Neural cell (in vitro differentiated cells): Measurements from ENCODE around the gene SLC16A10. TPM values are rescaled to one million over a fixed set of nuclear protein-coding genes. Genes with fewer than 3 reads are reported as not detected.

Source experiments
- H2AFZ ChIP-seq: fragments of 200-600, 300-800 bp; sonication (generic), shearing (Covaris generic); 2 replicates; pipeline ENCODE4 v1.6.0; 2014; ENCODE audit warnings: low read depth, mild to moderate bottlenecking, antibody characterized with exemption, low read length, moderate library complexity
- H3F3A ChIP-seq: fragments of 200-600 bp; shearing (Covaris generic); 2 replicates; pipeline ENCODE4 v1.6.1; 2016; ENCODE audit warnings: mild to moderate bottlenecking, moderate library complexity, mixed read lengths, antibody characterized with exemption, low read length; ENCODE audit not compliant: insufficient read depth, poor library complexity, severe bottlenecking
- H3K27ac ChIP-seq: fragments of 200-600, 300-800 bp; sonication (generic), shearing (Covaris generic); 2 replicates; pipeline ENCODE4 v1.5.1; 2014; ENCODE audit warnings: mild to moderate bottlenecking, low read length, moderate library complexity
- H3K27me3 ChIP-seq: fragments of 300-800, 200-600 bp; sonication (generic), shearing (Covaris generic); 2 replicates; pipeline ENCODE4 v1.6.0; 2014; ENCODE audit warnings: mild to moderate bottlenecking, low read depth, low read length, moderate library complexity; ENCODE audit not compliant: insufficient read depth
- H3K36me3 ChIP-seq: fragments of 300-800, 200-600 bp; sonication (generic), shearing (Covaris generic); 2 replicates; pipeline ENCODE4 v1.5.1; 2014; ENCODE audit warnings: mild to moderate bottlenecking, antibody characterized with exemption, low read length, moderate library complexity; ENCODE audit not compliant: insufficient read depth
- H3K4me2 ChIP-seq: fragments of 300-800, 200-600 bp; sonication (generic), shearing (Covaris generic); 2 replicates; pipeline ENCODE4 v1.6.0; 2014; ENCODE audit warnings: mild to moderate bottlenecking, low read length
- H3K4me3 ChIP-seq: fragments of 300-800, 200-600 bp; sonication (generic), shearing (Covaris generic); 2 replicates; pipeline ENCODE4 v1.5.1; 2014; ENCODE audit warnings: mild to moderate bottlenecking, low read length, moderate library complexity
- H3K79me2 ChIP-seq: fragments of 200-600 bp; shearing (Covaris generic); replicated peaks from 2 replicates; pipeline ENCODE4 v1.6.0; 2014; ENCODE audit warnings: mild to moderate bottlenecking, low read length, moderate library complexity; ENCODE audit not compliant: insufficient read depth
- H3K9ac ChIP-seq: fragments of 300-800, 200-600 bp; sonication (generic), shearing (Covaris generic); 2 replicates; pipeline ENCODE4 v1.6.1; 2016; ENCODE audit warnings: mild to moderate bottlenecking, low read length, mixed read lengths
- H3K9me2 ChIP-seq: fragments of 200-600 bp; shearing (Covaris generic); 2 replicates; pipeline ENCODE4 v1.6.1; 2016; ENCODE audit warnings: mild to moderate bottlenecking, low read length, mixed read lengths; ENCODE audit not compliant: insufficient read depth
- H3K9me3 ChIP-seq: fragments of 200-600, 300-800 bp; sonication (generic), shearing (Covaris generic); 2 replicates; pipeline ENCODE4 v1.6.1; 2016; ENCODE audit warnings: mild to moderate bottlenecking, mixed run types, low read length, moderate library complexity, mixed read lengths
- H4K20me1 ChIP-seq: fragments of 200-600 bp; shearing (Covaris generic); 2 replicates; pipeline ENCODE4 v1.6.1; 2016; ENCODE audit warnings: mild to moderate bottlenecking, mixed run types; ENCODE audit not compliant: insufficient read depth
- CTCF ChIP-seq: fragments of 450-650 bp; IDR thresholded peaks from 2 replicates; pipeline ENCODE4 v1.5.1; 2014; ENCODE audit warnings: antibody characterized with exemption, mild to moderate bottlenecking, moderate library complexity; ENCODE audit not compliant: poor library complexity, severe bottlenecking
- EZH2 ChIP-seq: fragments of 200-600, 300-800 bp; shearing (Covaris generic), sonication (generic); IDR thresholded peaks from 2 replicates; pipeline ENCODE4 v1.6.1; 2014; ENCODE audit warnings: antibody characterized with exemption, low read length, borderline replicate concordance, mild to moderate bottlenecking; ENCODE audit not compliant: insufficient read depth, poor library complexity, severe bottlenecking
- MXI1 ChIP-seq: fragments of 450-650 bp; conservative IDR thresholded peaks from 2 replicates; pipeline ENCODE4 v1.6.1; 2014; ENCODE audit warnings: antibody characterized with exemption, mild to moderate bottlenecking; ENCODE audit not compliant: poor library complexity, severe bottlenecking
- POLR2AphosphoS5 ChIP-seq: IDR thresholded peaks from 2 replicates; pipeline ENCODE4 v1.6.1; 2012
- RAD21 ChIP-seq: fragments of 450-650 bp; conservative IDR thresholded peaks from 2 replicates; pipeline ENCODE4 v1.6.1; 2014; ENCODE audit warnings: antibody characterized with exemption, mild to moderate bottlenecking, moderate library complexity
- REST ChIP-seq: IDR thresholded peaks from 2 replicates; pipeline ENCODE4 v1.6.1; 2012; ENCODE audit warnings: borderline replicate concordance
- SMC3 ChIP-seq: fragments of 450-650 bp; conservative IDR thresholded peaks from 2 replicates; pipeline ENCODE4 v1.6.1; 2014; ENCODE audit warnings: antibody characterized with exemption, mild to moderate bottlenecking, moderate library complexity; ENCODE audit not compliant: poor library complexity
- TAF1 ChIP-seq: IDR thresholded peaks from 2 replicates; pipeline ENCODE4 v1.6.1; 2012; ENCODE audit warnings: low read depth
- polyA plus RNA-seq: library from polyadenylated mRNA; depleted of rRNA; stranded (reverse); fragments of >200 nt; gene quantifications from 2 replicates; pipeline ENCODE4 v1.2.3, GENCODE V29; 2014

The SLC16A10 gene
- polyA plus RNA-seq, 1 donor from 2014 or later = 1.5 TPM

DNA sequence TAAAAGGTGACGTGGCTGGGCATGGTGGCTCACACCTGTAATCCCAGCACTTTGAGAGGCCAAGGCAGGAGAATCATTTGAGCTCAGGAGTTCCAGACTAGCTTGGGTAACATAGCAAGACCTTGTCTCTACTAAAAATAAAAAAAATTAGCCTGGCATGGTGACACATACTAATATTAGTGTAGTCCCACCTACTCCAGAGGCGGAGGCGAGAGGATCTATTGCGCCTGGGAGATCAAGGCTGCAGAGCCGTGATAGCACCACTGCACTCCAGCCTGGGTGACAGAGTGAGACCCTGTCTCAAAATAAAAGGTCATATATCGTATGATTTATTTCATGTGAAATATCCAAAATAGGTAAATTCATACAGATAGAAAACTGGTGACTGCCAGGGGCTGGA lies 132.5 kb downstream of the SLC16A10 start:
- Histone ChIP-seq H3K9ac (no peak overlapping the region), H3K4me2 (no peak overlapping the region), H3K27me3 (no peaks in the 10 kb centered on the region), H4K20me1 (no peaks in the 10 kb centered on the region), H3K4me3 (no peak overlapping the region), H3K36me3 (no peaks in the 10 kb centered on the region), H3K27ac (no peak overlapping the region), H3K79me2 (no peaks in the 10 kb centered on the region), H3F3A (no peaks in the 10 kb centered on the region), H3K9me2 (no peaks in the 10 kb centered on the region), H3K9me3 (no peaks in the 10 kb centered on the region), H2AFZ (no peak overlapping the region)
- no peak for TF ChIP-seq TAF1

GRCh38 chr6:111220383-111221031 lies 133.2 kb downstream of the SLC16A10 start:
- Histone ChIP-seq H4K20me1 (no peaks in the 10 kb centered on the region), H3K36me3 (no peaks in the 10 kb centered on the region), H3F3A (no peaks in the 10 kb centered on the region), H3K4me2 (no peak overlapping the region), H3K27me3 (no peaks in the 10 kb centered on the region), H3K27ac (no peak overlapping the region), H3K9ac (no peak overlapping the region), H3K9me3 (no peaks in the 10 kb centered on the region), H3K9me2 (no peaks in the 10 kb centered on the region), H2AFZ (no peak overlapping the region), H3K79me2 (no peaks in the 10 kb centered on the region), H3K4me3 (no peak overlapping the region)
- no peak for TF ChIP-seq POLR2AphosphoS5
- no peak for TF ChIP-seq SMC3
- no peak for TF ChIP-seq TAF1
- no peak for TF ChIP-seq RAD21
- TF ChIP-seq EZH2 = no peak
- TF ChIP-seq MXI1 = no peak

GRCh38 chr6:111221804-111222203 lies 134.5 kb downstream of the SLC16A10 start:
- Histone ChIP-seq H3K4me3 (no peak overlapping the region), H3K9me2 (no peaks in the 10 kb centered on the region), H4K20me1 (no peaks in the 10 kb centered on the region), H3F3A (no peaks in the 10 kb centered on the region), H3K9me3 (no peaks in the 10 kb centered on the region), H3K36me3 (no peaks in the 10 kb centered on the region), H3K27me3 (no peaks in the 10 kb centered on the region), H3K4me2 (no peak overlapping the region), H3K9ac (no peak overlapping the region), H3K27ac (no peak overlapping the region), H2AFZ (no peak overlapping the region), H3K79me2 (no peaks in the 10 kb centered on the region)
- TF ChIP-seq REST (no peak), CTCF (no peak), SMC3 (no peak)
